ENCODE data around the gene HBA2. TPM values are rescaled to one million over a fixed set of nuclear protein-coding genes. Genes with fewer than 3 reads are reported as not detected.
A peak's percentile ranks its signal among the peaks of the same experiment; 100 is the strongest.

Gene HBA2
- total and polyA plus RNA-seq, 9 of the 15 experiments (the other 6 are each of a cell fraction or from before 2014, with no cell fraction given): 40.4 to 853 (median 286) TPM

DNA sequence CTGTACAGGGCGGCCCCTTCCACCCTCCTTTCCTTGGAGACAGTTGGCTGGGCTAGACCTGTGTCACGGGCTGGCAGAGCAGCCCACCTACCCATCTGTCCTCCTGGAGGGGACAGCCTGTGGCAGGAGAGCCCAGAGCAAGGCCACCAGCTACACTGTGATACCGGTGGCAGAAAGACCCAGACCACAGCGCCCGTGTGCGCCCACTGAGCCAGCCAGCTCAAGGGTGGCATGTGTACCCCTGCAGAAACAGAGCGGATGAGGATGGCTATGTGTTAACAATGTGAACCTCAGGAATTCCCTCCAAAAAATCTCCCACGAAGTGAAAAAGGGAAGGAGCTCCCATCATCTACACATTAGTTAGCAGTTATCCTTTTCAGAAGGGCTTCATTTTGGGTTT lies 14.7 kb downstream of the HBA2 start (continued):
- TF ChIP-seq, protein P1, sequence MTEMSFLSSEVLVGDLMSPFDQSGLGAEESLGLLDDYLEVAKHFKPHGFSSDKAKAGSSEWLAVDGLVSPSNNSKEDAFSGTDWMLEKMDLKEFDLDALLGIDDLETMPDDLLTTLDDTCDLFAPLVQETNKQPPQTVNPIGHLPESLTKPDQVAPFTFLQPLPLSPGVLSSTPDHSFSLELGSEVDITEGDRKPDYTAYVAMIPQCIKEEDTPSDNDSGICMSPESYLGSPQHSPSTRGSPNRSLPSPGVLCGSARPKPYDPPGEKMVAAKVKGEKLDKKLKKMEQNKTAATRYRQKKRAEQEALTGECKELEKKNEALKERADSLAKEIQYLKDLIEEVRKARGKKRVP (CRISPR knock-in tag; IDR thresholded peaks at IDR 0.05): no peak
- TF ChIP-seq PRMT5 (CRISPR knock-in tag; IDR thresholded peaks at IDR 0.05) (no peak), ZNF57 (CRISPR knock-in tag; IDR thresholded peaks at IDR 0.05) (no peak), RBM14 (IDR thresholded peaks at IDR 0.05; ENCODE audit: borderline replicate concordance, insufficient read depth, low read depth, low read length) (no peak), EP400 (IDR thresholded peaks at IDR 0.05) (no peak), PURB (CRISPR knock-in tag; IDR thresholded peaks at IDR 0.05; ENCODE audit: low read depth) (no peak), POLR2AphosphoS2 (IDR thresholded peaks at IDR 0.05; ENCODE audit: low read length) (no peak)

DNA sequence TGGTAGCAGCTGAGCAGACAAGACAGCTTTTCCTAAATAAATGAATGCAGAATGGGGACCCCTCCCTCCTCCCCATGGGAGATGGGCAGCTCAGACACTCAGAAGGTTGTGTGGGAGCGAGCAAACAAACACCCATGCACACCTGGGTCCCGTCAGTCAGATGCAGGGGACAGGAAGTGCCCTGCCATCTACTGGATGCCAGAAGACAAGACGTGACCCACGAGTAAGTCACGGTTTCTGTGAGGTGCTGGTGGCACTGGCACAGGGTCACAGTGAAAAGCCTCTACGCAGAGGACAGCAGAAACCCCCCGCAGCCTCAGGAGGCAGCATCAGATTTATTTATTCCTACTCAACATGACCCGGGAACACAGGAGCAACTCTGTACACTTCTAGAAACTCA lies 16.0 kb downstream of the HBA2 start:
- ChIA-PET POLR2A (no interaction called here), CTCF (ENCODE audit: low intra/inter-chr PET ratio) (no interaction called here)
- FAIRE-seq: peak; percentile 51
- WGBS (ENCODE audit: insufficient coverage, low coverage, missing lambda C conversion rate): 87% methylated on average over 8 of the region's 8 CpGs
- intact Hi-C loops (cut with micrococcal nuclease) (no loop called here), in situ Hi-C loops (cut with MboI) (no loop called here)
- H3K9me1 ChIP-seq (ENCODE audit: control insufficient read depth, insufficient read depth, low read length): no peaks in the 10 kb centered on the region
- no peak overlapping the region for H3K4me3 ChIP-seq
- H2AFZ ChIP-seq (ENCODE audit: low read depth, low read length): no peak overlapping the region
- no peak overlapping the region for H3K9ac ChIP-seq (ENCODE audit: insufficient read depth in 1 of 2, low read depth in 2 of 2, low read length in 2 of 2)
- H3K36me3 ChIP-seq (ENCODE audit: control insufficient read depth, insufficient read depth, low read length): peaks cover 73% of the 10 kb centered on the region
- no peak for ATAC-seq
- peaks cover 0 to 19% of the 10 kb centered on the region in 2 experiments; a peak in 2 of 5 replicates for H3K4me1 ChIP-seq (replicated peaks in 1 of 2; ENCODE audit: control insufficient read depth in 2 of 2, insufficient read depth in 2 of 2, low read length in 2 of 2)
- H3K79me2 ChIP-seq (ENCODE audit: control insufficient read depth, insufficient read depth, low read length): no peaks in the 10 kb centered on the region
- H4K20me1 ChIP-seq (replicated peaks; ENCODE audit: control insufficient read depth, insufficient read depth, low read length): 0 out of 2 replicates have a peak, but pooled peaks cover 3% of the 10 kb centered on the region
- no peak overlapping the region for H3K27ac ChIP-seq (ENCODE audit: extremely low read depth, low read depth, low read length)
- H3K9me3 ChIP-seq (replicated peaks; ENCODE audit: control insufficient read depth, insufficient read depth, low read depth, low read length): peaks cover 2% of the 10 kb centered on the region; the same call in 1 of the 2 replicates
- no peaks in the 10 kb centered on the region for H3K27me3 ChIP-seq (ENCODE audit: control insufficient read depth in 2 of 2, insufficient read depth in 2 of 2, low read length in 2 of 2)
- peak in 1 of 4 experiments; percentile 21 for DNase-seq (ENCODE audit: extremely low read depth in 1 of 4, low spot score in 3 of 4)
- no TSS peak for BruUV-seq (replicated peaks)
- no peak overlapping the region for H3K4me2 ChIP-seq (ENCODE audit: insufficient read depth, low read length)
- TF ChIP-seq MEF2D (tag; conservative IDR thresholded peaks at IDR 0.05; ENCODE audit: low read depth) (no peak), HDAC2 (IDR thresholded peaks at IDR 0.05) (no peak), SAFB (IDR thresholded peaks at IDR 0.05; ENCODE audit: borderline replicate concordance, low read depth, low read length) (no peak), ZNF23 (CRISPR knock-in tag; IDR thresholded peaks at IDR 0.05) (no peak), U2AF1 (optimal IDR thresholded peaks at IDR 0.05; ENCODE audit: low read depth, low read length) (no peak), SUPT5H (IDR thresholded peaks at IDR 0.05) (0 out of 2 replicates have a peak, but pooled peaks have one; percentile 17), ETV1 (tag; conservative IDR thresholded peaks at IDR 0.05; ENCODE audit: low read depth) (no peak)
- TF ChIP-seq, protein P2, sequence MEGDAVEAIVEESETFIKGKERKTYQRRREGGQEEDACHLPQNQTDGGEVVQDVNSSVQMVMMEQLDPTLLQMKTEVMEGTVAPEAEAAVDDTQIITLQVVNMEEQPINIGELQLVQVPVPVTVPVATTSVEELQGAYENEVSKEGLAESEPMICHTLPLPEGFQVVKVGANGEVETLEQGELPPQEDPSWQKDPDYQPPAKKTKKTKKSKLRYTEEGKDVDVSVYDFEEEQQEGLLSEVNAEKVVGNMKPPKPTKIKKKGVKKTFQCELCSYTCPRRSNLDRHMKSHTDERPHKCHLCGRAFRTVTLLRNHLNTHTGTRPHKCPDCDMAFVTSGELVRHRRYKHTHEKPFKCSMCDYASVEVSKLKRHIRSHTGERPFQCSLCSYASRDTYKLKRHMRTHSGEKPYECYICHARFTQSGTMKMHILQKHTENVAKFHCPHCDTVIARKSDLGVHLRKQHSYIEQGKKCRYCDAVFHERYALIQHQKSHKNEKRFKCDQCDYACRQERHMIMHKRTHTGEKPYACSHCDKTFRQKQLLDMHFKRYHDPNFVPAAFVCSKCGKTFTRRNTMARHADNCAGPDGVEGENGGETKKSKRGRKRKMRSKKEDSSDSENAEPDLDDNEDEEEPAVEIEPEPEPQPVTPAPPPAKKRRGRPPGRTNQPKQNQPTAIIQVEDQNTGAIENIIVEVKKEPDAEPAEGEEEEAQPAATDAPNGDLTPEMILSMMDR (IDR thresholded peaks at IDR 0.05 in 2 of 3, conservative IDR thresholded peaks at IDR 0.05 in 1 of 3; ENCODE audit: insufficient read depth in 2 of 3, low read depth in 1 of 3, low read length in 3 of 3): peak in 2 of 3 experiments; percentile 20 to 27; a peak in 1 of 6 replicates
- TF ChIP-seq, protein P3, sequence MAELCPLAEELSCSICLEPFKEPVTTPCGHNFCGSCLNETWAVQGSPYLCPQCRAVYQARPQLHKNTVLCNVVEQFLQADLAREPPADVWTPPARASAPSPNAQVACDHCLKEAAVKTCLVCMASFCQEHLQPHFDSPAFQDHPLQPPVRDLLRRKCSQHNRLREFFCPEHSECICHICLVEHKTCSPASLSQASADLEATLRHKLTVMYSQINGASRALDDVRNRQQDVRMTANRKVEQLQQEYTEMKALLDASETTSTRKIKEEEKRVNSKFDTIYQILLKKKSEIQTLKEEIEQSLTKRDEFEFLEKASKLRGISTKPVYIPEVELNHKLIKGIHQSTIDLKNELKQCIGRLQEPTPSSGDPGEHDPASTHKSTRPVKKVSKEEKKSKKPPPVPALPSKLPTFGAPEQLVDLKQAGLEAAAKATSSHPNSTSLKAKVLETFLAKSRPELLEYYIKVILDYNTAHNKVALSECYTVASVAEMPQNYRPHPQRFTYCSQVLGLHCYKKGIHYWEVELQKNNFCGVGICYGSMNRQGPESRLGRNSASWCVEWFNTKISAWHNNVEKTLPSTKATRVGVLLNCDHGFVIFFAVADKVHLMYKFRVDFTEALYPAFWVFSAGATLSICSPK (IDR thresholded peaks at IDR 0.05; ENCODE audit: borderline replicate concordance): no peak
- TF ChIP-seq, protein P4, sequence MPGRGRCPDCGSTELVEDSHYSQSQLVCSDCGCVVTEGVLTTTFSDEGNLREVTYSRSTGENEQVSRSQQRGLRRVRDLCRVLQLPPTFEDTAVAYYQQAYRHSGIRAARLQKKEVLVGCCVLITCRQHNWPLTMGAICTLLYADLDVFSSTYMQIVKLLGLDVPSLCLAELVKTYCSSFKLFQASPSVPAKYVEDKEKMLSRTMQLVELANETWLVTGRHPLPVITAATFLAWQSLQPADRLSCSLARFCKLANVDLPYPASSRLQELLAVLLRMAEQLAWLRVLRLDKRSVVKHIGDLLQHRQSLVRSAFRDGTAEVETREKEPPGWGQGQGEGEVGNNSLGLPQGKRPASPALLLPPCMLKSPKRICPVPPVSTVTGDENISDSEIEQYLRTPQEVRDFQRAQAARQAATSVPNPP (IDR thresholded peaks at IDR 0.05; ENCODE audit: borderline replicate concordance, insufficient read depth, insufficient read length): no peak
